GM10248 (cell line): Measurements from ENCODE around the gene ZDHHC3.

Experiments
- CTCF ChIA-PET: fragments of 300-600 bp; sonication (Branson Sonifier 250); formaldehyde crosslinking; extraction: SDS; loops from one replicate; lab custom pipeline; 2021; ENCODE audit warnings: antibody characterized with exemption; lab: Yijun Ruan, JAX
- POLR2A ChIA-PET: fragments of 350-650 bp; sonication (Branson Sonifier 250); formaldehyde crosslinking; extraction: SDS; loops from one replicate; lab custom pipeline; 2020; ENCODE audit warnings: antibody characterized with exemption; lab: Yijun Ruan, JAX
- DNase-seq: peaks from one replicate; pipeline ENCODE4 v3.0.0; 2012; ENCODE audit errors: extremely low spot score
- TF ChIP-seq, protein P1 (sequence below): IDR thresholded peaks from 2 replicates; pipeline ENCODE4 v1.5.1; 2012; ENCODE audit warnings: mild to moderate bottlenecking, low read depth; ENCODE audit errors: extremely low read depth, missing control alignments, control extremely low read depth

The ZDHHC3 gene

DNA sequence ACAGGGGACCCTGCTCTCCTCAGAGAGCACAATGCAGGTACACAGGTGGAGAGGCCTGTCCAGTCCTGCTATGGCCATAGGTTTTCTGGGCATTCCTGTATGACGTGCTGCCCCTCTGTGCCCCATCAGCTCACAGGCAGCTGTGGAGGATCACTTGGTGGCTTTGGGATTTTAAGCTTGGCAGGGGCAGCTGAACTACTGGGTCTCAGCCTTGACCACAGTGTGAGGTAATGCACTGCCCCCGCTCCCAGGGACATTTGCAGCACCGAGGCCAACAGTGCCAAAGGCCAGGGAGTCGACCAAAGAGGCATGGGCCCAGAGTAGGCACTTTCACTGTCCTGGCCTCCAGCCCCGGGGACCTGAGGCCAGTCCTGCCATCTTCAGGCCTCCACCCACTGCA is 46.2 kb downstream of the ZDHHC3 start:
- TF ChIP-seq, protein P1, sequence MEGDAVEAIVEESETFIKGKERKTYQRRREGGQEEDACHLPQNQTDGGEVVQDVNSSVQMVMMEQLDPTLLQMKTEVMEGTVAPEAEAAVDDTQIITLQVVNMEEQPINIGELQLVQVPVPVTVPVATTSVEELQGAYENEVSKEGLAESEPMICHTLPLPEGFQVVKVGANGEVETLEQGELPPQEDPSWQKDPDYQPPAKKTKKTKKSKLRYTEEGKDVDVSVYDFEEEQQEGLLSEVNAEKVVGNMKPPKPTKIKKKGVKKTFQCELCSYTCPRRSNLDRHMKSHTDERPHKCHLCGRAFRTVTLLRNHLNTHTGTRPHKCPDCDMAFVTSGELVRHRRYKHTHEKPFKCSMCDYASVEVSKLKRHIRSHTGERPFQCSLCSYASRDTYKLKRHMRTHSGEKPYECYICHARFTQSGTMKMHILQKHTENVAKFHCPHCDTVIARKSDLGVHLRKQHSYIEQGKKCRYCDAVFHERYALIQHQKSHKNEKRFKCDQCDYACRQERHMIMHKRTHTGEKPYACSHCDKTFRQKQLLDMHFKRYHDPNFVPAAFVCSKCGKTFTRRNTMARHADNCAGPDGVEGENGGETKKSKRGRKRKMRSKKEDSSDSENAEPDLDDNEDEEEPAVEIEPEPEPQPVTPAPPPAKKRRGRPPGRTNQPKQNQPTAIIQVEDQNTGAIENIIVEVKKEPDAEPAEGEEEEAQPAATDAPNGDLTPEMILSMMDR, result no peak
- CTCF ChIA-PET, result interaction anchor here (1.0 kb wide), 1 partner anchor 15 kb away, joined by 3 read pairs; no protein-coding TSS in a partner anchor
- POLR2A ChIA-PET, result no interaction called here
- DNase-seq, result no peak

DNA sequence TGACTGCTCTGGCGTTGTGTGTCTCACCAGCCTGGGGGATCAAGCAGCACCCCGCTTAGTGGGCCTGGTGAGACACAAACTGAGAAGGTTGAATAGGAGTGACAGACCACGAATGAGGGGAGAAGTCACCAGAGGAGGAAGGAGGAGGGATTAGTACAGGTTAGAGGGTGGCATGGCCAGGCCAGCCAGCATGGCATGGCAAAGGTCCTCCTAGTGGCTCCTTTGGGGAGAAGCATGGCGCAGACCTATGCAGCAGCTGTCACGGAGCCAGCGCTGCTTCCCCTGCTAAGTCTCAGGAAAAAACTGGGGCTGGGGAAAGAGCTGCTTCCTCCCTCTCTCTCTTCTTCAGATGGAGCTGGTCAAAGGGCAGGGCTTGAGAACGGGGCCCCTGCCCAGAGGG is 48.6 kb downstream of the ZDHHC3 start:
- DNase-seq, result no peak
- POLR2A ChIA-PET, result no interaction called here
- TF ChIP-seq, protein P1, result no peak
- CTCF ChIA-PET, result interaction anchor here (0.7 to 2.4 kb wide), 2 partner anchors 13 to 15 kb away, joined by 3 to 12 read pairs; no protein-coding TSS in a partner anchor

DNA sequence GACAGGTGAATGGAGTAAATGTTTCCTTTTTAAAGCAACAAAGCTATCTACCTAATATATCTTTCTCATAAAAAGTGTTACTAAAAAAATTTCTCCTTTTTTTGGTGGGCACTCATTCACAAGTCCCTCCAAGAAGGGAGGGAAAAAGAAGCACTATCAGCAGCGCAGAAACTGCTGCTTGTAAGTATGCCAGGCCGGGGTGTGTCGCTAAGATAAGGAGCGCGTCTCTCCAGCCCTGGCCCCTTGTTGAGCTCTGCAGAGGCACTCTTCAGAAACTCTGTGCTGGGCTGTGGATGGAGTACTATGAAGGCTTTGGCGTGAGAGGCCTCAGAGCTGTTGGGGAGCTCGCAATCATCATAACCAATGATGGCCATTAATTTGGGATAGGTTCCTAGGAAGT is 49.1 kb downstream of the ZDHHC3 start:
- CTCF ChIA-PET, result interaction anchor here (0.7 to 2.4 kb wide), 2 partner anchors 12 to 16 kb away, joined by 3 to 12 read pairs; no protein-coding TSS in a partner anchor
- POLR2A ChIA-PET, result no interaction called here
- DNase-seq, result no peak
- TF ChIP-seq, protein P1, result no peak

DNA sequence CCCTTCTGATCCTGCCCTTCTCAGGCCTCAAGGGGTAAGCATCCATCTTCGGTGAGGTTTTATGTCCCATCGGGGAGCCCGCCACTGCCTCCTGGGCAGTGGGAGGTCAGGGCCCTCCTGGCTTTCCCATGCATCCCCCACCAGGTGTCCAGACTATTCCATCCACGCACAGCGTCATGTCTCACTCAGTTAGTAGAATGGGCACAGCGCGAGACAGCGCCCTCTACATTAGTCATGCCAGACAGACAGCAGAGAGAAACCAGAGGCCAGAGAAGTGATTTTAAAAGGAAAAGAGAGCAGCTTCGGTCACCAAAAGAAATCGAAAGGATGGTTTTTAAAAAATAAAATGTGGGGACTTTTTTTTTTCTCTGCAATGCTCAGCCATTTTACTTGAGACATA is 49.8 kb downstream of the ZDHHC3 start:
- POLR2A ChIA-PET, result no interaction called here
- CTCF ChIA-PET, result interaction anchor here (2.4 kb wide), 1 partner anchor 12 kb away, joined by 12 read pairs; no protein-coding TSS in a partner anchor

DNA sequence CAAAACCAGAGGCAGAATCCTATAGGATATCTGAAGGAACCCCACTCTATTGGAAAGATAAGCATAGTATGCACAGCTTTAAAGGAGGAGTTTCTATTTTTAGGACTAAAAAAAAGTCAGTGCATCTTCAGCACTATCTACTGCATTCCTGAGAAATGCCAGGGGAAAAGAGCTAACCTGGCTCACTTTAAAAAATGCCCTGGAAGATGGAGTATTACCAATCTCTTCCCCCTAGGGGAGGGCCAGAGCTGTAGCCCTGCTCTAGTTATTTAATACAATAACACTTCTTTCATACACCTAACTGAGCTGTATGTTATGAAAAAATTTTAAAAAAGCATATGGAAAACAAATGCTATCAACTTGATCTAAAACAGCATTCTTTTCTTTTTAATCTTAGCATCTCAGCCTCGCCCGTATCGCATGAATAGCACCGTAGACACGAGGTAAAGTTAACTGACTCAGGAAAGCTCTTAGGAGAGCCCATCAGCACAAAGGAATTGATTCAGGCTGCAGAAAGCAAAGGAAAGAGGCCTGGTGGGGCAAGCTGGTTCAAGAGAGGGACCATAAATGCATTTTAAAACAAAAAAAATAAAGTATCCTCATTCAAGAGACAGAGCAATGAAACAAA is 51.4 kb downstream of the ZDHHC3 start:
- POLR2A ChIA-PET, result no interaction called here
- CTCF ChIA-PET, result interaction anchor here (1.2 to 3.3 kb wide), 6 partner anchors 9 to 394 kb away, joined by 3 to 16 read pairs (median 4); no protein-coding TSS in a partner anchor
- TF ChIP-seq, protein P1, result no peak
- DNase-seq, result no peak

More for the DNA sequence above, 49.8 kb downstream of the ZDHHC3 start:
- TF ChIP-seq, protein P1, result no peak
- DNase-seq, result no peak

DNA sequence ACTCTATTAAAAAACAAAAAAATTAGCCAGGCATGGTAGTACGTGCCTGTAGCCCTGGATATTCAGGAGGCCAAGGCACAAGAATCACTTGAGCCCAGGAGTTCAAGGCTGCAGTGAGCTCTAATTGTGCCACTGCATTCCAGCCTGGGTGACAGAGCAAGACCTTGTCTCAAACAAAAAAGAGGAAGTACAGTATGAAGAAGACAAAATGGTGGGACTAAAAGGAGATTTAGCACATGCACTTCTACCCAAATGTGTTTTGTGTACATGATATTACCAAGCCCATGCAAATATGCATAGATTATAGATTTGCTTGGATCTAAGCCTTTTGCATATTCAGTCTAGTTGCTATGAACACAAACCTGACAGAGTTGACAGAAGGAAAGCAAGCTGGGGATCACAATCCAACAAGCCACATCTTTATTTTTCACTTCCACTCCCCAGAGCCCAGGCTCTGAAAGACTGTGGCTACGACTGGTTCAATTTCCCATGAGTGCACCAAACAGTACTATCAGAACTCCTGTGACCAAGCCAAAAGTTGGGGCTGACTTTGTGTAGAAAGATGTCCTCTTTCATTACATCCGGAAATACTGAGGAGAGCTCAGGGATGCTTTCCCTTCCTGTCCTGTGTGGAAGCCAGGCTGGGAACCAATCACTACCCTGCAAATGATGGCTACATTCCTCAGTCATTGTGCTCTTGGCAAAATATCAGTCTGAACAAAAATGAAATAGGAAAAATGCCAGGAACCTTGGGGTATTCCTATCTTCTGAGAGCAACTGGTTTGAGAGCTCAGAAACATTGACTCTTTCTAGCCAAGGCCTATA is 52.1 kb downstream of the ZDHHC3 start:
- DNase-seq, result no peak
- ChIA-PET POLR2A (no interaction called here), CTCF (interaction anchor here (0.9 to 3.3 kb wide), 7 partner anchors 9 to 393 kb away, joined by 3 to 16 read pairs (median 4); no protein-coding TSS in a partner anchor)
- TF ChIP-seq, protein P1, result no peak
